HepG2 (cell line): Measurements from ENCODE around the gene JMJD1C. TPM values are rescaled to one million over a fixed set of nuclear protein-coding genes. Genes with fewer than 3 reads are reported as not detected.
A peak's percentile ranks its signal among the peaks of the same experiment; 100 is the strongest.

Experiments
- CEBPB ChIP-seq: IDR thresholded peaks from 2 replicates; pipeline ENCODE4 v1.6.1; 2011; ENCODE audit warnings: low read depth, low read length, improper control_type of control experiment, borderline replicate concordance
- FOXA1 ChIP-seq, 2 experiments: fragments of 450-650 bp in 1 of 2; sonication (generic) in 1 of 2; formaldehyde crosslinking in 1 of 2; IDR thresholded peaks; 2 replicates each; pipeline versions ENCODE4 v1.4.0 to v1.6.1; 2016 to 2020; ENCODE audit warnings: missing genetic modification reagents in 1 of 2
- FOXA3 ChIP-seq: IDR thresholded peaks from 2 replicates; pipeline ENCODE4 v1.6.1; 2016; ENCODE audit warnings: missing genetic modification reagents, missing compliant biosample characterization
- FOXO1 ChIP-seq: sonication (generic); formaldehyde crosslinking; IDR thresholded peaks from 2 replicates; pipeline ENCODE4 v1.4.0; 2020; ENCODE audit warnings: missing genetic modification reagents
- GATAD2A ChIP-seq: IDR thresholded peaks from 2 replicates; pipeline ENCODE4 v1.6.1; 2016
- ZNF788 ChIP-seq: sonication (generic); formaldehyde crosslinking; IDR thresholded peaks from 2 replicates; pipeline ENCODE4 v1.5.0; 2020; ENCODE audit warnings: mild to moderate bottlenecking, missing genetic modification reagents, borderline replicate concordance
- polyA plus RNA-seq, 8 experiments: library from polyadenylated mRNA; depleted of rRNA in 3 of 8; stranded (reverse) in 7 of 8; unstranded in 1 of 8; fragments of >200 nt; fragmentation: Illumina TruSeq in 4 of 8; extraction: Trizol in 4 of 8; gene quantifications; 2 replicates each; pipeline versions ENCODE4 v1.2.1 to v1.2.3, GENCODE V29; 2011 to 2016; ENCODE audit warnings: low read depth in 4 of 8, missing spikeins in 1 of 8, mixed read lengths in 1 of 8; ENCODE audit not compliant: insufficient read depth in 1 of 8
- total RNA-seq, 5 experiments: library from RNA; depleted of rRNA; stranded (reverse); fragments of >200 nt; fragmentation: Illumina TruSeq; extraction: Trizol; gene quantifications; 2 replicates each; pipeline ENCODE4 v1.2.3, GENCODE V29; 2016; ENCODE audit warnings: low read depth in 1 of 5
- TF ChIP-seq, protein P1 (sequence below): IDR thresholded peaks from 2 replicates; pipeline ENCODE4 v1.4.0; 2020; ENCODE audit warnings: mild to moderate bottlenecking, missing genetic modification reagents
- TF ChIP-seq, protein P2 (sequence below): sonication (generic); formaldehyde crosslinking; IDR thresholded peaks from 2 replicates; pipeline ENCODE4 v1.4.0; 2020; ENCODE audit warnings: missing genetic modification reagents, borderline replicate concordance
- TF ChIP-seq, protein P3 (sequence below): IDR thresholded peaks from 2 replicates; pipeline ENCODE4 v1.6.1; 2016; ENCODE audit warnings: low read depth

The JMJD1C gene
- total and polyA plus RNA-seq, 2 of the 13 experiments (the other 11 are each of a cell fraction or from before 2014, with no cell fraction given): 42.3 to 42.7 TPM

DNA sequence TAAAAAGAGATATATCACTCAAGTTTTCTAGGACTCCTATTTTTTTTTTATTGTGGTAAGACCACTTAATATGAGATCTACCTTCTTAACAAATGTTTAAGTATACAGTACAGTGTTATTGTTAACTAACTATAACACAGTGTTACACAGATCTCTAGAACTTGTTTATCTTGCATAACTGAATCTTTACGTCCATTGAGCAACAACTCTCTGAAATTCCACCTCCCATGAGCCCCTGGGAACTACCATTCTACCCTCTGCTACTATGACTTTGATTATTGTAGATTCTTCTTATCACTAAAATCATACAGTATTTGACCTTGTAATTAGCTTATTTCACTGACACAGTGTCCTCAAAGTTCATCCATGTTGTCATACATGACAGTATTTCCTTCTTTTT, 32.9 kb upstream of the JMJD1C start (continued):
- TF ChIP-seq, protein P1, sequence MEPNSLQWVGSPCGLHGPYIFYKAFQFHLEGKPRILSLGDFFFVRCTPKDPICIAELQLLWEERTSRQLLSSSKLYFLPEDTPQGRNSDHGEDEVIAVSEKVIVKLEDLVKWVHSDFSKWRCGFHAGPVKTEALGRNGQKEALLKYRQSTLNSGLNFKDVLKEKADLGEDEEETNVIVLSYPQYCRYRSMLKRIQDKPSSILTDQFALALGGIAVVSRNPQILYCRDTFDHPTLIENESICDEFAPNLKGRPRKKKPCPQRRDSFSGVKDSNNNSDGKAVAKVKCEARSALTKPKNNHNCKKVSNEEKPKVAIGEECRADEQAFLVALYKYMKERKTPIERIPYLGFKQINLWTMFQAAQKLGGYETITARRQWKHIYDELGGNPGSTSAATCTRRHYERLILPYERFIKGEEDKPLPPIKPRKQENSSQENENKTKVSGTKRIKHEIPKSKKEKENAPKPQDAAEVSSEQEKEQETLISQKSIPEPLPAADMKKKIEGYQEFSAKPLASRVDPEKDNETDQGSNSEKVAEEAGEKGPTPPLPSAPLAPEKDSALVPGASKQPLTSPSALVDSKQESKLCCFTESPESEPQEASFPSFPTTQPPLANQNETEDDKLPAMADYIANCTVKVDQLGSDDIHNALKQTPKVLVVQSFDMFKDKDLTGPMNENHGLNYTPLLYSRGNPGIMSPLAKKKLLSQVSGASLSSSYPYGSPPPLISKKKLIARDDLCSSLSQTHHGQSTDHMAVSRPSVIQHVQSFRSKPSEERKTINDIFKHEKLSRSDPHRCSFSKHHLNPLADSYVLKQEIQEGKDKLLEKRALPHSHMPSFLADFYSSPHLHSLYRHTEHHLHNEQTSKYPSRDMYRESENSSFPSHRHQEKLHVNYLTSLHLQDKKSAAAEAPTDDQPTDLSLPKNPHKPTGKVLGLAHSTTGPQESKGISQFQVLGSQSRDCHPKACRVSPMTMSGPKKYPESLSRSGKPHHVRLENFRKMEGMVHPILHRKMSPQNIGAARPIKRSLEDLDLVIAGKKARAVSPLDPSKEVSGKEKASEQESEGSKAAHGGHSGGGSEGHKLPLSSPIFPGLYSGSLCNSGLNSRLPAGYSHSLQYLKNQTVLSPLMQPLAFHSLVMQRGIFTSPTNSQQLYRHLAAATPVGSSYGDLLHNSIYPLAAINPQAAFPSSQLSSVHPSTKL (CRISPR knock-in tag): peak; percentile 34; the same call in 1 of the 2 replicates
- TF ChIP-seq FOXA1 (IDR thresholded peaks at IDR 0.05) (no peak), FOXA1 (CRISPR knock-in tag; IDR thresholded peaks at IDR 0.05) (0 out of 2 replicates have a peak, but pooled peaks have one; percentile 33), FOXO1 (CRISPR knock-in tag) (no peak), ZNF788 (CRISPR knock-in tag) (no peak), CEBPB (peak; percentile 75), FOXA3 (peak; percentile 39; the same call in 1 of the 2 replicates), GATAD2A (CRISPR knock-in tag) (peak; percentile 49; the same call in 1 of the 2 replicates)
- TF ChIP-seq, protein P2, sequence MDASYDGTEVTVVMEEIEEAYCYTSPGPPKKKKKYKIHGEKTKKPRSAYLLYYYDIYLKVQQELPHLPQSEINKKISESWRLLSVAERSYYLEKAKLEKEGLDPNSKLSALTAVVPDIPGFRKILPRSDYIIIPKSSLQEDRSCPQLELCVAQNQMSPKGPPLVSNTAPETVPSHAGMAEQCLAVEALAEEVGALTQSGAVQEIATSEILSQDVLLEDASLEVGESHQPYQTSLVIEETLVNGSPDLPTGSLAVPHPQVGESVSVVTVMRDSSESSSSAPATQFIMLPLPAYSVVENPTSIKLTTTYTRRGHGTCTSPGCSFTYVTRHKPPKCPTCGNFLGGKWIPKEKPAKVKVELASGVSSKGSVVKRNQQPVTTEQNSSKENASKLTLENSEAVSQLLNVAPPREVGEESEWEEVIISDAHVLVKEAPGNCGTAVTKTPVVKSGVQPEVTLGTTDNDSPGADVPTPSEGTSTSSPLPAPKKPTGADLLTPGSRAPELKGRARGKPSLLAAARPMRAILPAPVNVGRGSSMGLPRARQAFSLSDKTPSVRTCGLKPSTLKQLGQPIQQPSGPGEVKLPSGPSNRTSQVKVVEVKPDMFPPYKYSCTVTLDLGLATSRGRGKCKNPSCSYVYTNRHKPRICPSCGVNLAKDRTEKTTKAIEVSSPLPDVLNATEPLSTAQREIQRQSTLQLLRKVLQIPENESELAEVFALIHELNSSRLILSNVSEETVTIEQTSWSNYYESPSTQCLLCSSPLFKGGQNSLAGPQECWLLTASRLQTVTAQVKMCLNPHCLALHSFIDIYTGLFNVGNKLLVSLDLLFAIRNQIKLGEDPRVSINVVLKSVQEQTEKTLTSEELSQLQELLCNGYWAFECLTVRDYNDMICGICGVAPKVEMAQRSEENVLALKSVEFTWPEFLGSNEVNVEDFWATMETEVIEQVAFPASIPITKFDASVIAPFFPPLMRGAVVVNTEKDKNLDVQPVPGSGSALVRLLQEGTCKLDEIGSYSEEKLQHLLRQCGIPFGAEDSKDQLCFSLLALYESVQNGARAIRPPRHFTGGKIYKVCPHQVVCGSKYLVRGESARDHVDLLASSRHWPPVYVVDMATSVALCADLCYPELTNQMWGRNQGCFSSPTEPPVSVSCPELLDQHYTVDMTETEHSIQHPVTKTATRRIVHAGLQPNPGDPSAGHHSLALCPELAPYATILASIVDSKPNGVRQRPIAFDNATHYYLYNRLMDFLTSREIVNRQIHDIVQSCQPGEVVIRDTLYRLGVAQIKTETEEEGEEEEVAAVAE: no peak
- TF ChIP-seq, protein P3, sequence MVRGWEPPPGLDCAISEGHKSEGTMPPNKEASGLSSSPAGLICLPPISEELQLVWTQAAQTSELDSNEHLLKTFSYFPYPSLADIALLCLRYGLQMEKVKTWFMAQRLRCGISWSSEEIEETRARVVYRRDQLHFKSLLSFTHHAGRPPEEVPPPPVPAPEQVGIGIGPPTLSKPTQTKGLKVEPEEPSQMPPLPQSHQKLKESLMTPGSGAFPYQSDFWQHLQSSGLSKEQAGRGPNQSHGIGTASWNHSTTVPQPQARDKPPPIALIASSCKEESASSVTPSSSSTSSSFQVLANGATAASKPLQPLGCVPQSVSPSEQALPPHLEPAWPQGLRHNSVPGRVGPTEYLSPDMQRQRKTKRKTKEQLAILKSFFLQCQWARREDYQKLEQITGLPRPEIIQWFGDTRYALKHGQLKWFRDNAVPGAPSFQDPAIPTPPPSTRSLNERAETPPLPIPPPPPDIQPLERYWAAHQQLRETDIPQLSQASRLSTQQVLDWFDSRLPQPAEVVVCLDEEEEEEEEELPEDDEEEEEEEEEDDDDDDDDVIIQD (CRISPR knock-in tag): peak; percentile 88; the same call in 1 of the 2 replicates
